Natural killer cell (primary cell): ENCODE measurements around the gene PTRH1. TPM values are rescaled to one million over a fixed set of nuclear protein-coding genes. Genes with fewer than 3 reads are reported as not detected.

Experiments used
- ATAC-seq, 3 donors: fragments of 150-1000 bp in 2 of 3; fragments of 200-7000 bp in 1 of 3; cut with Tn5 transposase; 1 replicate in 1 of 3; 2 replicates in 2 of 3; pipeline ENCODE4 v1.10.0; 2021; ENCODE audit warnings: mild to moderate bottlenecking in 2 of 3, moderate library complexity in 2 of 3
- DNase-seq, 2 donors: peaks; one replicate each; pipeline versions ENCODE4 v3.0.0 to v3.0.0-alpha.2; 2013 to 2021; ENCODE audit warnings: mixed read lengths in 1 of 2
- H3K27ac ChIP-seq: one replicate; pipeline ENCODE4 v1.5.1; 2013; ENCODE audit warnings: mild to moderate bottlenecking, low read length
- H3K27me3 ChIP-seq: one replicate; pipeline ENCODE4 v1.6.1; 2013; ENCODE audit warnings: low read length; ENCODE audit not compliant: control insufficient read depth, insufficient read depth
- H3K36me3 ChIP-seq: one replicate; pipeline ENCODE4 v1.6.1; 2013; ENCODE audit warnings: low read length; ENCODE audit not compliant: control insufficient read depth, insufficient read depth
- H3K4me1 ChIP-seq: one replicate; pipeline ENCODE4 v1.6.1; 2013; ENCODE audit warnings: low read length; ENCODE audit not compliant: control insufficient read depth, insufficient read depth
- H3K4me3 ChIP-seq: one replicate; pipeline ENCODE4 v1.5.1; 2013; ENCODE audit warnings: low read length
- H3K9me3 ChIP-seq: one replicate; pipeline ENCODE4 v1.6.1; 2013; ENCODE audit warnings: low read length; ENCODE audit not compliant: control insufficient read depth, insufficient read depth
- H3K27ac Mint-ChIP-seq, 2 donors: one replicate each; pipeline ENCODE4 v1.8.0; 2022; ENCODE audit warnings: mild to moderate bottlenecking in 2 of 2, mixed read lengths in 2 of 2, moderate library complexity in 1 of 2
- H3K27me3 Mint-ChIP-seq, 2 donors: one replicate each; pipeline ENCODE4 v1.8.0; 2022; ENCODE audit warnings: low read depth in 2 of 2, mixed read lengths in 2 of 2
- H3K36me3 Mint-ChIP-seq: one replicate; pipeline ENCODE4 v1.8.0; 2022; ENCODE audit warnings: mixed read lengths
- H3K4me1 Mint-ChIP-seq, 2 donors: one replicate each; pipeline ENCODE4 v1.8.0; 2022; ENCODE audit warnings: mixed read lengths in 2 of 2
- H3K4me3 Mint-ChIP-seq: one replicate; pipeline ENCODE4 v1.8.0; 2022; ENCODE audit warnings: mild to moderate bottlenecking, moderate library complexity, mixed read lengths
- H3K9me3 Mint-ChIP-seq, 2 donors: one replicate each; pipeline ENCODE4 v1.8.0; 2022; ENCODE audit warnings: mixed read lengths in 2 of 2
- WGBS: methylation state at CpG from one replicate; pipeline ENCODE4 v1.1.7; 2013; ENCODE audit warnings: missing lambda C conversion rate; ENCODE audit not compliant: insufficient coverage; 5-methylcytosine and 5-hydroxymethylcytosine counted together
- intact Hi-C: fragments of 100-400 bp; cut with micrococcal nuclease; formaldehyde crosslinking; loops from one replicate; pipeline ENCODE4 v1.14.2; 2022
- total RNA-seq, 4 donors: library from RNA; stranded (reverse); fragments of 120-200 nt in 1 of 4; gene quantifications; one replicate each; pipeline versions ENCODE4 v1.2.3 to v1.2.4, GENCODE V29; 2013 to 2022
- TF ChIP-seq, protein P1 (sequence below): fragments of 200-600 bp; IDR thresholded peaks from one replicate; pipeline ENCODE4 v1.8.0; 2022; ENCODE audit warnings: antibody characterized with exemption

The PTRH1 gene
- total RNA-seq, 3 donors from 2014 or later (not counting 1 experiment from before 2014, with no cell fraction given): 6.9 to 11.5 (median 11.0) TPM

DNA sequence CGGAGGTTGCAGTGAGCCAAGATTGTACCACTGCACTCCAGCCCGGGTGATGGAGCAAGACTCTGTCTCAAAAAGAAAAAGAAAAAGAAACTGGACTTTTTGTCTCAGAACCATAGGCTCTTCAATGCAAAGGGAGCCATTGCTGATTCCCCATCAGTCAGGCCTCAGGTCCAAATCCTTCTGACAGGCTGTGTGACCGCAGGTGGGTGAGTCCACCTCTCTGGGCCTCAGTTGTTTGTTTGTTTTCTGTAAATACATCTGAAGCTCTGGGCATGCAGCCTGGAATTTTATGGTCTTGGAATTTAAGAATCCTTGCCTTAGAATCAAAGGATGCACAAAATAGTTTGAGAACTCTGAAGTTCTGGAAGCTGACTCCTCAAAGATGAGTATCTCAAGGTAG lies 40.8 kb upstream of the PTRH1 start:
- Histone ChIP-seq H3K27ac (no peak overlapping the region), H3K36me3 (peaks cover 54% of the 10 kb centered on the region), H3K27me3 (no peaks in the 10 kb centered on the region), H3K9me3 (no peaks in the 10 kb centered on the region), H3K4me3 (no peak overlapping the region), H3K4me1 (no peaks in the 10 kb centered on the region)
- no peaks in the 10 kb centered on the region for H3K36me3 Mint-ChIP-seq
- no peaks in the 10 kb centered on the region for H3K27me3 Mint-ChIP-seq
- DNase-seq (no peak), ATAC-seq (no peak)
- 93% methylated on average over 3 of the region's 3 CpGs for WGBS
- H3K27ac Mint-ChIP-seq: no peak overlapping the region
- intact Hi-C loops: no loop called here
- H3K9me3 Mint-ChIP-seq: no peaks in the 10 kb centered on the region
- H3K4me3 Mint-ChIP-seq: no peak overlapping the region
- peaks cover 0 to 24% of the 10 kb centered on the region in 2 donors for H3K4me1 Mint-ChIP-seq
- TF ChIP-seq, protein P1, sequence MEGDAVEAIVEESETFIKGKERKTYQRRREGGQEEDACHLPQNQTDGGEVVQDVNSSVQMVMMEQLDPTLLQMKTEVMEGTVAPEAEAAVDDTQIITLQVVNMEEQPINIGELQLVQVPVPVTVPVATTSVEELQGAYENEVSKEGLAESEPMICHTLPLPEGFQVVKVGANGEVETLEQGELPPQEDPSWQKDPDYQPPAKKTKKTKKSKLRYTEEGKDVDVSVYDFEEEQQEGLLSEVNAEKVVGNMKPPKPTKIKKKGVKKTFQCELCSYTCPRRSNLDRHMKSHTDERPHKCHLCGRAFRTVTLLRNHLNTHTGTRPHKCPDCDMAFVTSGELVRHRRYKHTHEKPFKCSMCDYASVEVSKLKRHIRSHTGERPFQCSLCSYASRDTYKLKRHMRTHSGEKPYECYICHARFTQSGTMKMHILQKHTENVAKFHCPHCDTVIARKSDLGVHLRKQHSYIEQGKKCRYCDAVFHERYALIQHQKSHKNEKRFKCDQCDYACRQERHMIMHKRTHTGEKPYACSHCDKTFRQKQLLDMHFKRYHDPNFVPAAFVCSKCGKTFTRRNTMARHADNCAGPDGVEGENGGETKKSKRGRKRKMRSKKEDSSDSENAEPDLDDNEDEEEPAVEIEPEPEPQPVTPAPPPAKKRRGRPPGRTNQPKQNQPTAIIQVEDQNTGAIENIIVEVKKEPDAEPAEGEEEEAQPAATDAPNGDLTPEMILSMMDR: no peak

DNA sequence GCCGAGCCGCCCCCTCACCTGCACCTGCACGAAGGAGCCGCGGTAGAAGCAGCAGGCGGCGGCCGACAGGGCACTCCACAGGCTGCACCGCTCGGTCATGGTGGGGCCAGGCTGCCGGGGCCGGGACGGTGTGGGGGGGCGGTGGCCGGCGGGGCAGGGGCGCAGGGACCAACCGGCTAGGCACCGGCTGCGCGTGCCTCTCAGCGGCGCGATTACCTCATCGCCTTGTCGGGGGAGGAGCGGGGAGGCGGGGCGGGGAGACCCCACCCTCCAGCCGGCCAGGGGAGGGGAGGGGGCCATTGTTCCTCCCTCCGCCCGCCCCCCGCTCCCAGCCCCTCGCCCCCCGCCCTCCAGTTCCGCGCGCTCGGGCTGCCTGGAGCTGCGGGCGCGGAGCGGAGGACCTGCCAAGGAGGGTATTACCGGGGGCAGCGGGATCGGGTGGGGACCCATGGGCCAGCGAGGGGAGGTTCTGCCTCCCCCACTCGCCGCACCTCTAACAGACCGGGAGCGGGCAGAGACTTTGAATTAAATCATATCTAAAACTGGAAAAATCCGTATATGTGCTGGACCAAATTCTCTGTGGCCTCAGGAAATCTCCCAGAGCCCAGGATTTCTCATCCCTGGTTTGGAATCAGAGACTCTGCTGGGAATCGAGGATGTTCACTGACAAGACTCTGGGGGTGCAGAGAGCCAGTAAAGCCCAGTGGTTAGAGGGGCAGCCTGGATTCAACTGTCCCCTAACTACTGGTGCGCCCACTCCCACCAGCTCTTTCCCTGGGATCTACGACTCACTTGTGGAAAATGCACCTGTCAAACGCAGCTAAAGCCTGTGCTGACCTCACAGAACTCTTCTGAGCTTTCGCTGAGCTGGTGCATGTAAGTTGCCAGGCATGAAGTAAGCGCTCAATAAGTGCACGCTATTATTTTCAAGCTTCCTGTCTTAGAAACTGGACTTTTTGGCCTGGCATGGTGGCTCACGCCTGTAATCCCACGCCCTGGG lies 39.9 kb upstream of the PTRH1 start:
- H3K4me1 ChIP-seq: no peaks in the 10 kb centered on the region
- ATAC-seq (no peak), DNase-seq (no peak)
- no peak overlapping the region for H3K27ac ChIP-seq
- no peaks in the 10 kb centered on the region for H3K27me3 ChIP-seq
- Mint-ChIP-seq H3K4me3 (no peak overlapping the region), H3K27ac (no peak overlapping the region), H3K9me3 (no peaks in the 10 kb centered on the region), H3K4me1 (peaks cover 4 to 31% of the 10 kb centered on the region in 2 donors), H3K27me3 (no peaks in the 10 kb centered on the region), H3K36me3 (peaks cover 5% of the 10 kb centered on the region)
- WGBS: 97% methylated on average over 55 of the region's 61 CpGs
- H3K9me3 ChIP-seq: no peaks in the 10 kb centered on the region
- H3K36me3 ChIP-seq: peaks cover 57% of the 10 kb centered on the region
- intact Hi-C loops: no loop called here
- H3K4me3 ChIP-seq: no peak overlapping the region
- TF ChIP-seq, protein P1: no peak

DNA sequence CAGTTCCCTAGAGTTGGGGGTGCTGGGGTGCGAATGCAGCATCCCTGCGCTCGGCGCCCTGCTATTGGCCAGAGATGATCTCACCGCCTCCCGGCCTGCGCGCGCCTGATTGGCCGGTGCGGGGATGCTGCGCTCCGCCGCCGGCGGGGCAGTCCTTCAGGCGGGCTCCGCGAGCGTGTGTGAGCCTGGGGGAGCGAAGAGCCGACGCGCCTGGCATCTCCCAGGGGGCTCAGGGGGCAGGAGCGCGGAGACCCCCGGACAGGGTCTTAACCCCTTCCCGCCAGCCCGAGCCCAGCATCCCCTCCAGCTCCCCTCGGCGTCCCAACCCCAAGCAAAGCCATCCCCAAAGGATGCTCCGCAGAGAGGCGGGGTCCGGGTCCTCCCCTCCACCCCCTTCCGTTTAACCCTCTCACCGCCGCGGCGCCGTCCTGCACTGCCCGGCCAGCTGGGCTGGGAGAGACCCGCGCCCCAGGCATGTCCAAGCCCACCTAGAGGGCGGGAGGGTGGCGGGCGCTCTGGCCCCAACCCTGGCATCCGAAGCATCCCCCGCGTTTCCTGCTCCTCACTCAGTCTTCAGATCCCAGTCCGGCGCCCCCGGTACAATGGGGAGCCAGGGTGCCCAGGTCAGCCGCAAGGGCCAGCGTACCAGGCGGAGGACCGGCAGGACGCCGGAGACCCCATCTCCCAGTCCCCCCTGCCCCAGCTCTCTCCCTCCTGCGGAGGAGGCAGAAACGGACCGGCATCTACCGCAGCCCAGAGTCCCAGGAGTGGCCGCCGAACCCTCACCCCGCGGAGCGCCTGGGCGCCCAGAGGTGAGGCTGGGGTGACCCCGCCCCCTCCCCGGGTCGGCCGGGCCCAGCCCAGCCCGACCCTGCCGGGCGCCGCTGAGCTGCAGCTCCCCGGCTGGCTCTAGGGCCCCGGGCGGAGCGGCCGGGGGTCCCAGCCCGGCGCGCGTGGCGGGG lies 38.9 kb upstream of the PTRH1 start:
- no peak for DNase-seq
- H3K4me3 Mint-ChIP-seq: no peak overlapping the region
- Histone ChIP-seq H3K4me1 (no peaks in the 10 kb centered on the region), H3K36me3 (peaks cover 58% of the 10 kb centered on the region), H3K4me3 (no peak overlapping the region), H3K9me3 (no peaks in the 10 kb centered on the region), H3K27ac (no peak overlapping the region), H3K27me3 (no peaks in the 10 kb centered on the region)
- intact Hi-C loops: no loop called here
- no peaks in the 10 kb centered on the region for H3K9me3 Mint-ChIP-seq
- H3K4me1 Mint-ChIP-seq: peaks cover 5 to 32% of the 10 kb centered on the region in 2 donors
- 96% methylated on average over 86 of the region's 86 CpGs for WGBS
- TF ChIP-seq, protein P1: no peak
- H3K27ac Mint-ChIP-seq: no peak overlapping the region
- H3K27me3 Mint-ChIP-seq: no peaks in the 10 kb centered on the region
- H3K36me3 Mint-ChIP-seq: peaks cover 7% of the 10 kb centered on the region
- ATAC-seq: no peak
